HK-2 (cell line): ENCODE measurements around the gene PSORS1C1.
A peak's percentile ranks its signal among the peaks of the same experiment; 100 is the strongest.

Source experiments
- DNase-seq: peaks from one replicate; pipeline ENCODE4 v3.0.0-alpha.2; 2018; ENCODE audit not compliant: unreplicated experiment

PSORS1C1 gene

GRCh38 chr6:31096215-31096614 lies 18.4 kb upstream of the PSORS1C1 start:
- no peak for DNase-seq

GRCh38 chr6:31096656-31097055 lies 17.9 kb upstream of the PSORS1C1 start:
- no peak for DNase-seq

- no peak for DNase-seq
Observed at GRCh38 chr6:31098449-31098938, 16.1 kb upstream of the PSORS1C1 start.

- DNase-seq = no peak
Observed at GRCh38 chr6:31103136-31103535, 11.5 kb upstream of the PSORS1C1 start.

- no peak for DNase-seq
Observed at GRCh38 chr6:31107052-31107451, 7.5 kb upstream of the PSORS1C1 start.

GRCh38 chr6:31110825-31111582 lies 3.6 kb upstream of the PSORS1C1 start:
- DNase-seq = no peak

GRCh38 chr6:31111712-31112111 lies 2.9 kb upstream of the PSORS1C1 start:
- no peak for DNase-seq

GRCh38 chr6:31112478-31112877 lies 2.1 kb upstream of the PSORS1C1 start, which contains the start of gene C6orf15:
Gene C6orf15, minus strand, starts transcription at chr6:31112575. Its CDS starts 20 bp downstream, at chr6:31112555.
- DNase-seq = no peak

GRCh38 chr6:31113861-31114540 lies 599 bp upstream of the PSORS1C1 start:
- no peak for DNase-seq

GRCh38 chr6:31114970-31115849 lies 610 bp downstream of the PSORS1C1 start:
- no peak for DNase-seq

GRCh38 chr6:31115941-31116560 lies 1.5 kb downstream of the PSORS1C1 start:
- no peak for DNase-seq

- no peak for DNase-seq
Observed at GRCh38 chr6:31116661-31117385, 2.2 kb downstream of the PSORS1C1 start.

GRCh38 chr6:31118178-31118577 lies 3.6 kb downstream of the PSORS1C1 start:
- DNase-seq = no peak

GRCh38 chr6:31120151-31120915 lies 5.7 kb downstream of the PSORS1C1 start, which contains the start of gene CDSN:
Gene CDSN, minus strand, starts transcription at chr6:31120446. Its CDS starts 27 bp downstream, at chr6:31120419.
- DNase-seq = no peak

GRCh38 chr6:31121131-31121790 lies 6.7 kb downstream of the PSORS1C1 start:
- DNase-seq = no peak

GRCh38 chr6:31122791-31123706 lies 8.4 kb downstream of the PSORS1C1 start:
- no peak for DNase-seq

- DNase-seq = peak; percentile 56
Observed at GRCh38 chr6:31125162-31125561, 10.6 kb downstream of the PSORS1C1 start.

- no peak for DNase-seq
Observed at GRCh38 chr6:31125586-31126363, 11.2 kb downstream of the PSORS1C1 start.
